HG03108 (cell line): Measurements from ENCODE around the gene SYT6.
"Not testable (repeated sequence)": the region's sequence is repeated elsewhere in the genome, so short reads cannot be mapped to it uniquely, and the experiment has no call there.

ENCODE experiments used
- ATAC-seq: cut with Tn5 transposase; IDR thresholded peaks from one replicate; pipeline ENCODE4 v1.9.1; 2021; ENCODE audit warnings: moderate library complexity; ENCODE audit not compliant: unreplicated experiment

Gene SYT6

GRCh38 chr1:114076308-114076707 is 77.4 kb downstream of the SYT6 start:
- ATAC-seq = no peak

- no peak for ATAC-seq
These were observed 78.0 kb downstream of the SYT6 start for GRCh38 chr1:114075546-114076242.

- ATAC-seq = no peak
These were observed 78.6 kb downstream of the SYT6 start for GRCh38 chr1:114075105-114075504.

- ATAC-seq = no peak
These were observed 81.4 kb downstream of the SYT6 start for GRCh38 chr1:114072246-114072645.

- ATAC-seq = not testable (repeated sequence)
These were observed 83.9 kb downstream of the SYT6 start for GRCh38 chr1:114069762-114070161.

GRCh38 chr1:114068684-114069083 is 85.0 kb downstream of the SYT6 start:
- ATAC-seq = not testable (repeated sequence)

DNA sequence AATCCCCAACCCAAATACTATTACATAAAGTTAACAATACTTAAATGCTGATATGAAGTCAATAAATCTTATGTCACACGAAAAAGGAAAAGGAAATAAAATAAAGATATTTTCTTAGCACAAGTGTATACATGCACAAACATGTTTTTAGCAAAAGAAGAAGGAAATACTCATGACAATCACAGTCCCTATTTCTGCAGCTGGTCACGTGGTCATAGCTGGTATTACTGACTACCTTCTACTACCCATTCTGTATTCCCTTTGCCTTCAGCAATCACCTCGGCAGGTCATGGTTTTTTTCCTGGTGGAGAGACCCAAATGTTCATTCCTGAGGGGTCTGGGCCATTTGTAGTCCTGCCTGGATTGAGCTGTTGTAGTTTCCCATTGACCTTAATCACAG is 88.0 kb downstream of the SYT6 start:
- ATAC-seq = not testable (repeated sequence)

DNA sequence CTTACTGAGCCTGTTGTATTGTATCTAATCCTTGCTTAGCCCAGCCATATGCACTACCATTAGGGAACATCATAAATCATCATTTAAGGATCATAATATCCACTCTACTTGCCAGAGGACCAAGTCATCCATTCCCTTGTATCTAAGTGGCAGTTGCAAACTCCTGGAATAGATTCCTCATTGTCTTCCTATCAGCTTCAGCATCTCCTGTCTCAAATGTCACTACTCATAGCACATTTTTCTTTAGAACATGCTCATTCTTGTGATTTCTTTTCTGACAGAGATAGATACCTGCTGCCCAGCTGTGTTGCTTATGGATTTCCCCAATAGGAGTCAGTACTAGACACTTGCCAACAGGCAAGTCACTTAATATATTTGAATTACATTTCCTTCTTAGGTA is 90.1 kb downstream of the SYT6 start:
- ATAC-seq = no peak

DNA sequence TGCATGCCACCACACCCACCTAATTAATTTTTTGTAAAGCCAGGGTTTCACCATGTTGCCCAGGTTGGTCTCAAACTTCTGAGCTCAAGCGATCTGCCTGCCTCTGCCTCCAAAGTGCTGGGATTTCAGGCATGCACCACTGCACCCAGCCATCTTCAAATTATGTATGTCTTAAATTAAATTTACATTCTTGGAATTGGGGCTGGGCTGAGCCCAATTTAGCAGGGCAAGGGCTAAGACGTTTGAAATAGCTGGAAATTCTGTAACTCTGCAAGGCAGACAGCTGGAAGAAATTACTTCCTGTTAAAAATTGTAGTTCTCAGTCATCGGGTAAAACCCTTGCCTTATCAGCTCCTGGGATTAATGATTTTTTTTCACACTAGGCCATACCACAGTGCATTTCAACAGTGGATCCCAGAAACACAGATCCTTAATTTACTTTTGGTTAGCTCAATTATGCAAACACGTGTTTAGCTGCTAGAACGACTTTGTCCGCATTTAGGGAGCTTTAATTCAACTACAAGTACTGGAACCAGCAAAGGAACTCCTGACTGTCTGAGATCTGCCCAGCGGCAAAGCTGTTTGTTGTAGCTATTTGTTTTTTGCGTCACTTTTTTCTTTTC is 91.1 kb downstream of the SYT6 start:
- ATAC-seq = no peak

DNA sequence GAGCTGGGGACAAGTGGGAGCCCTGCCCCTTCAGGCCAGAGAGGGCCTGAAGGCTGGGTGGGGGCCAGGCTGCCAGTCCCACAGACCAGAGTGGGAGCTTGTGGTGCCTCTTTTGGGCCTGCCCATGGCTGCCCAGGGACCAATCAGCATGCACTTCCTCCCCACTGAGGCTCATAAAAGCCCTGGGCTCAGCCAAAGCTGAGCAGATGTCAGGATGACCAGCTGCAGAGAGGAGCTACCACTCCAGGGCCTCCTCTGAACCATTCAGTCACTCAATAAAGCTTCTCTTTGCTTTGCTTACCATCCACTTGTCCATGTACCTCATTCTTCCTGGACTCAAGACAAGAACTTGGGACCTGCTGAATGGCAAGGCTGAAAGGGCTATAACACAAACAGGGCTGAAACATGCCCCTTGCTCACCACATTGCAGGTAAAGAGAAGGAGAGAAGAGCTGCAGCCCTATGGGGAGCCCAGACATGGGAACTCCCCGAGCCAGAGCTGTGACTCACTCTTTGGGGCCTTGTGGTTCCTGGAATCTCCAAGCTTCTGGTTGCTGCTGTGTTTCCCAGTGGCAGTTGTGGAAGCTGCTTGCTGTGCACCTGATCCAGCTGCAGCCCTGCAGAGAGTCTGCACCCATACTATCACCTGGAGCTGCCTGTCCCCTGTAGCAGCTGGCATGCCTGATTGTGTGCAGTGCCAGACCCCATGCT is 92.4 kb downstream of the SYT6 start:
- ATAC-seq = no peak

DNA sequence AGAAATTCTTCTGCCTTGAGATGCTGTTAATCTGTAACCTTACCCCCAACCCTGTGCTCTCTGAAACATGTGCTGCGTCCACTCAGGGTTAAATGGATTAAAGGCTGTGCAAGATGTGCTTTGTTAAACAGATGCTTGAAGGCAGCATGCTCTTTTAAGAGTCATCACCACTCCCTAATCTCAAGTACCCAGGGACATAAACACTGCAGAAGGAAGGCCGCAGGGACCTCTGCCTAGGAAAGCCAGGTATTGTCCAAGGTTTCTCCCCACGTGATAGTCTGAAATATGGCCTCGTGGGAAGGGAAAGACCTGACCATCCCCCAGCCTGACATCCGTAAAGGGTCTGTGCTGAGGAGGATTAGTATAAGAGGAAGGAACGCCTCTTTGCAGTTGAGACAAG is 95.4 kb downstream of the SYT6 start:
- not testable (repeated sequence) for ATAC-seq

DNA sequence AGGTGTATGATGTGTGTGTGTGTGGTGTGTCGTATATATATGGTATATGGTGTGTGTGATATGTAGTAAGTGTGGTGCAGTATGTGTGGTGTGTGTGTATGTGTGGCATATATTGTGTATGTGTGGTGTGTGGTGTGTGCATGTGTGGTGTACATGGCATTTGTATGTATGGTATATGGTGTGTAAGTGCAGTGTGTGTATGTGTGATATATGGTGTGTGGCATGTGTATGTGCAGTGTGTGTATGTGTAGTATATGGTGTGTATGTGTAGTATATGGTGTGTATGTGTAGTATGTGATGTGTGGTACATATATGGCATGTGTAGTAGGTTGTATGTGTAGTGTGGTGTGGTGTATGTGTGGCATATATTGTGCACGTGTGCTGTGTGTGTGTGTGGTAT is 99.5 kb downstream of the SYT6 start:
- no peak for ATAC-seq

- ATAC-seq = no peak
These were observed 105.4 kb downstream of the SYT6 start for GRCh38 chr1:114048232-114048631.

DNA sequence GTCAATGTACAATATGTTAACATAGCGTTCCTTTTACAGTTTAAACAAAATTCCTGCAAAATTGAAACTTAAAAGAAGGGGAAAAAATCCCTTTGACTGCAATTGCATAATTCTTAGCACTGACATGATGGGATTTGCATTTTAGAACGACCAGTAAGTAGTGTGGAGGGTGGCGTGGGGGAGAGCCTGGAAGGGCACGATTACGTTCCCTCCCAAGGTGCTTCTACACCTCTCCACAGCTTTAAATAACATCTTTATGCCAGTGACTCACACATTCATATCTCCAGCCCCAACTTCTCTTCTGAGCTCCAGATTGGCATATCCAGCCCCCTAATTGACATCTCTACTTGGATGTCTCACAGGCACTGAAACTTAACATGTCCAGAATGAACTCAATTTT is 110.1 kb downstream of the SYT6 start:
- no peak for ATAC-seq

GRCh38 chr1:114043054-114043453 is 110.6 kb downstream of the SYT6 start:
- no peak for ATAC-seq

- no peak for ATAC-seq
These were observed 113.2 kb downstream of the SYT6 start for GRCh38 chr1:114040273-114041015.
